HepG2 (cell line): ENCODE measurements around the gene ANO2. TPM values are rescaled to one million over a fixed set of nuclear protein-coding genes. Genes with fewer than 3 reads are reported as not detected.

Experiments
- ATAC-seq: fragments of 200-7000 bp; cut with Tn5 transposase; 3 replicates; pipeline ENCODE4 v1.9.1; 2020; ENCODE audit warnings: mild to moderate bottlenecking, moderate library complexity
- BruUV-seq: library from RNA; stranded (reverse); fragments of 400-500 nt; replicated peaks from 2 replicates; lab custom pipeline; 2021; lab: Mats Ljungman, UMichigan
- CTCF ChIA-PET: fragments of 300-600 bp; formaldehyde crosslinking; extraction: SDS; loops from one replicate; lab custom pipeline; 2021; ENCODE audit warnings: low total read pairs, inconsistent platforms, low intra/inter-chr PET ratio; lab: Yijun Ruan, JAX
- POLR2A ChIA-PET: fragments of 350-600 bp; sonication (Branson Sonifier 250); formaldehyde crosslinking; loops from one replicate; lab custom pipeline; 2020; ENCODE audit warnings: antibody characterized with exemption, inconsistent platforms; lab: Yijun Ruan, JAX
- DNase-seq: peaks from one replicate; pipeline ENCODE4 v3.0.0-alpha.2; 2015; ENCODE audit warnings: low spot score
- FAIRE-seq: peaks from 3 replicates; lab custom pipeline; 2011; peaks lifted over from hg19 to GRCh38; lab: Jason Lieb, UNC
- H2AFZ ChIP-seq: one replicate; pipeline ENCODE4 v1.6.1; 2011; ENCODE audit warnings: low read length, inconsistent platforms
- H3K27ac ChIP-seq: fragments of 300-600 bp; 3 replicates; pipeline ENCODE4 v1.8.0; 2011; ENCODE audit warnings: mixed run types, mild to moderate bottlenecking, mixed read lengths, low read length, inconsistent platforms; ENCODE audit not compliant: insufficient read depth; ENCODE audit errors: extremely low read length
- H3K27me3 ChIP-seq, 2 experiments: fragments of 200-600 bp in 1 of 2; 2 replicates in 1 of 2; 3 replicates in 1 of 2; pipeline versions ENCODE4 v1.6.0 to v1.8.0; 2011; ENCODE audit warnings: low read length in 2 of 2, mild to moderate bottlenecking in 2 of 2, moderate library complexity in 2 of 2, inconsistent platforms in 1 of 2; ENCODE audit not compliant: insufficient read depth in 2 of 2, control insufficient read depth in 1 of 2
- H3K36me3 ChIP-seq, 2 experiments: fragments of 200-600 bp in 1 of 2; replicated peaks in 1 of 2; 2 replicates in 1 of 2; 3 replicates in 1 of 2; pipeline versions ENCODE4 v1.5.1 to v1.8.0; 2011; ENCODE audit warnings: low read length in 2 of 2, inconsistent platforms in 1 of 2; ENCODE audit not compliant: insufficient read depth in 2 of 2, control insufficient read depth in 1 of 2
- H3K4me1 ChIP-seq: 2 replicates; pipeline ENCODE4 v1.5.1; 2012; ENCODE audit warnings: low read length, inconsistent platforms; ENCODE audit not compliant: insufficient read depth
- H3K4me2 ChIP-seq: 2 replicates; pipeline ENCODE4 v1.6.0; 2011; ENCODE audit warnings: low read depth, low read length, inconsistent platforms
- H3K4me3 ChIP-seq, 3 experiments: fragments of 200-600 bp in 1 of 3; sonication (generic), shearing (Covaris generic) in 1 of 3; replicated peaks in 1 of 3; 2 replicates each; pipeline ENCODE4 v1.5.1; 2011 to 2016; ENCODE audit warnings: low read length in 3 of 3, inconsistent platforms in 2 of 3, low read depth in 2 of 3, mild to moderate bottlenecking in 2 of 3, control low read depth in 1 of 3, mixed read lengths in 1 of 3; ENCODE audit not compliant: insufficient read depth in 1 of 3
- H3K79me2 ChIP-seq: one replicate; pipeline ENCODE4 v1.6.1; 2011; ENCODE audit warnings: low read length, inconsistent platforms; ENCODE audit not compliant: insufficient read depth
- H3K9ac ChIP-seq: 2 replicates; pipeline ENCODE4 v1.6.0; 2011; ENCODE audit warnings: mild to moderate bottlenecking, low read depth, low read length, inconsistent platforms; ENCODE audit not compliant: insufficient read depth
- H3K9me3 ChIP-seq: 2 replicates; pipeline ENCODE4 v1.5.1; 2012; ENCODE audit warnings: mild to moderate bottlenecking, low read length
- H4K20me1 ChIP-seq: 2 replicates; pipeline ENCODE4 v1.6.0; 2011; ENCODE audit warnings: inconsistent platforms, mild to moderate bottlenecking, low read length, moderate library complexity; ENCODE audit not compliant: insufficient read depth
- ARID2 ChIP-seq: sonication (generic); formaldehyde crosslinking; IDR thresholded peaks from 2 replicates; pipeline ENCODE4 v1.8.1; 2022; ENCODE audit warnings: mild to moderate bottlenecking, missing genetic modification reagents, borderline replicate concordance
- BCL6 ChIP-seq: IDR thresholded peaks from 2 replicates; pipeline ENCODE4 v1.6.1; 2016; ENCODE audit warnings: missing genetic modification reagents, missing compliant biosample characterization
- EEA1 ChIP-seq: sonication (generic); formaldehyde crosslinking; IDR thresholded peaks from 2 replicates; pipeline ENCODE4 v1.5.1; 2020; ENCODE audit warnings: mild to moderate bottlenecking, missing genetic modification reagents, borderline replicate concordance
- MIER2 ChIP-seq: IDR thresholded peaks from 2 replicates; pipeline ENCODE4 v1.6.1; 2016; ENCODE audit warnings: missing biosample characterization, missing genetic modification reagents
- NFYC ChIP-seq: IDR thresholded peaks from 2 replicates; pipeline ENCODE4 v1.6.1; 2016; ENCODE audit warnings: missing genetic modification reagents, missing compliant biosample characterization
- SRSF4 ChIP-seq: fragments of 200-400 bp; formaldehyde crosslinking; IDR thresholded peaks from one replicate; pipeline ENCODE4 v1.6.1; 2018; ENCODE audit warnings: mild to moderate bottlenecking, low read depth, low read length, moderate library complexity; ENCODE audit not compliant: poor library complexity, severe bottlenecking
- ZNF253 ChIP-seq: sonication (generic); formaldehyde crosslinking; IDR thresholded peaks from 2 replicates; pipeline ENCODE4 v1.8.0; 2022; ENCODE audit warnings: mild to moderate bottlenecking, missing genetic modification reagents, borderline replicate concordance
- ZNF3 ChIP-seq: IDR thresholded peaks from 2 replicates; pipeline ENCODE4 v1.7.0; 2017; ENCODE audit warnings: inconsistent platforms
- ZNF629 ChIP-seq: sonication (generic); formaldehyde crosslinking; conservative IDR thresholded peaks from 2 replicates; pipeline ENCODE4 v1.5.0; 2020; ENCODE audit warnings: missing genetic modification reagents
- ZNF777 ChIP-seq: sonication (generic); formaldehyde crosslinking; IDR thresholded peaks from 2 replicates; pipeline ENCODE4 v1.4.0; 2020; ENCODE audit warnings: missing genetic modification reagents
- ZNF782 ChIP-seq: sonication (generic); formaldehyde crosslinking; IDR thresholded peaks from 2 replicates; pipeline ENCODE4 v1.4.0; 2020; ENCODE audit warnings: missing genetic modification reagents, mild to moderate bottlenecking, borderline replicate concordance
- ZNF839 ChIP-seq: sonication (generic); formaldehyde crosslinking; IDR thresholded peaks from 2 replicates; pipeline ENCODE4 v1.4.0; 2020; ENCODE audit warnings: missing genetic modification reagents, mild to moderate bottlenecking, borderline replicate concordance
- ZNF850 ChIP-seq: sonication (generic); formaldehyde crosslinking; conservative IDR thresholded peaks from 2 replicates; pipeline ENCODE4 v1.9.0; 2021; ENCODE audit warnings: mild to moderate bottlenecking, missing genetic modification reagents
- WGBS: methylation state at CpG from one replicate; pipeline ENCODE4 v1.1.6; 2017; ENCODE audit warnings: low lambda C conversion rate; 5-methylcytosine and 5-hydroxymethylcytosine counted together
- in situ Hi-C: cut with HindIII; loops from 2 replicates; pipeline ENCODE4 v1.10.0; 2017; ENCODE audit warnings: low pct_unique_long_range_greater_than_20kb; ENCODE audit not compliant: extremely low pct_ligation_motif_present
- intact Hi-C: fragments of 100-400 bp; cut with micrococcal nuclease; formaldehyde crosslinking; loops from one replicate; pipeline ENCODE4 v1.10.0; 2022; ENCODE audit not compliant: unreplicated experiment
- polyA plus RNA-seq, 8 experiments: library from polyadenylated mRNA; depleted of rRNA in 3 of 8; stranded (reverse) in 7 of 8; unstranded in 1 of 8; fragments of >200 nt; fragmentation: Illumina TruSeq in 4 of 8; extraction: Trizol in 4 of 8; gene quantifications; 2 replicates each; pipeline versions ENCODE4 v1.2.1 to v1.2.3, GENCODE V29; 2011 to 2016; ENCODE audit warnings: low read depth in 4 of 8, missing spikeins in 1 of 8, mixed read lengths in 1 of 8; ENCODE audit not compliant: insufficient read depth in 1 of 8
- total RNA-seq, 5 experiments: library from RNA; depleted of rRNA; stranded (reverse); fragments of >200 nt; fragmentation: Illumina TruSeq; extraction: Trizol; gene quantifications; 2 replicates each; pipeline ENCODE4 v1.2.3, GENCODE V29; 2016; ENCODE audit warnings: low read depth in 1 of 5

The ANO2 gene
- total and polyA plus RNA-seq, 2 of the 13 experiments (the other 11 are each of a cell fraction or from before 2014, with no cell fraction given), result 0.18 TPM; not detected in 1

DNA sequence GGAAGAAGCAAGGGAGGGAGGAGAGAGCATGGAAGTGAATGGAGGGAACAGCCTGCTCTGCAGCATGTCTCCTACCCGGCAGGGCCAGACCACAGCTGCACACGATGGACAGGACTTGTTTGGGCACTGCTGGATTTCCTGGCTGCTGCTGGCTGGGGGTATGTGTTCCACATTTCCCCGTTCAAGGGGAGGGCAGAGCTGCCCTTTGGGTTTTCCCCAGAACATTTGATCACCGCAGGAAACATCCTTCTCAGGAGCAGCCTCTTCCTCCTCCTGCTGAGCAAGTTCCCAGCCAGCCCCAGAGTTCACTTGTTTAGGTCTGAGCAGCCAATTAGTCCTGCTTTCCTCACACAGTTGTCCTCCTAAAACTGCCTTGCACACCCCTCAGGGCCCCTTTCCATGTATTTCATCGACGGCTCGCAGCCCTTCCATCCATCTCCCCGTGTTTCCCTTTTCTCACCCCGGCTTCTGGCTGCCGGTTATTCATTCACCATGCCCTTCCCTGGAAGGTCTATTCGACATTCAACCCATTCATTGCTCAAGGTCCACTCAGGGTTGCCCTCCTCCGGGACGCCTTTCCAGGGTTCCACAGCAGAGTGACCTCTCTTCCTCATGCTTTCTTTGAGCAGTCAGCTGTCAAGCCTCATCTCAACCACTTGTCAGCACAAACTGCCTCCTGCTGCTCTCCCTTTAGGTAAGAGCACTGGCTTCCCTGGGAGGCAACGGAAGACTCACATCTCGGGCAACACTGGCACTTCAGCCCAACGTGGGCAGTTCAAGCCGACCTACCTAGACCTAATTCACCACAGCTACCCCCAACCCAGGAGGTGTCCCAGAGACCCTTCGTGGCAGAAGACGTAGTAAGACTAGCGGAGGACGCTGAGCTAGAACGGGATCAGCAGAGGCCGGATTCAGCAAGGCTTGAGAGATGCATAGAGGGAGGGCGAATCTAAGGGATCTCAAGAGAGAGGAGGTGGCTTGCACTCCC, 20.1 kb upstream of the ANO2 start:
- H3K27ac ChIP-seq, result no peak overlapping the region
- CTCF ChIA-PET, result interaction anchor here (0.8 to 1.6 kb wide), 2 partner anchors 23 to 75 kb away, joined by 4 to 8 read pairs; no protein-coding TSS in a partner anchor
- 35% methylated on average over 24 of the region's 24 CpGs for WGBS
- H3K4me2 ChIP-seq, result 0 out of 2 replicates have a peak overlapping the region, but pooled peaks have one; percentile 16
- no peak for DNase-seq
- peaks cover 15% of the 10 kb centered on the region for H3K4me1 ChIP-seq
- ATAC-seq, result peak; percentile 77
- POLR2A ChIA-PET, result no interaction called here
- in situ Hi-C loops (no loop called here), intact Hi-C loops (no loop called here)
- no peaks in the 10 kb centered on the region for H3K79me2 ChIP-seq
- no peak overlapping the region for H3K9ac ChIP-seq
- H3K36me3 ChIP-seq, result no peaks in the 10 kb centered on the region
- 0 out of 2 replicates have a peak, but pooled peaks have one; percentile 28 for TF ChIP-seq EEA1 (CRISPR knock-in tag)
- TF ChIP-seq ZNF3 (CRISPR knock-in tag), result 0 out of 2 replicates have a peak, but pooled peaks have one; percentile 29
- no peak for TF ChIP-seq ZNF782
- TF ChIP-seq ZNF629 (CRISPR knock-in tag), result peak; percentile 54; the same call in 1 of the 2 replicates
- TF ChIP-seq BCL6, result peak; percentile 76
- no peak for TF ChIP-seq NFYC (CRISPR knock-in tag)
- TF ChIP-seq ZNF777 (CRISPR knock-in tag), result 0 out of 2 replicates have a peak, but pooled peaks have one; percentile 25
- H3K27me3 ChIP-seq, result peaks cover 1 to 9% of the 10 kb centered on the region in 2 experiments; a peak in 2 of 5 replicates
- no peak overlapping the region for H2AFZ ChIP-seq
- H3K9me3 ChIP-seq, result no peaks in the 10 kb centered on the region
- no peak overlapping the region for H3K4me3 ChIP-seq
- no TSS peak for BruUV-seq
- no peak for FAIRE-seq
- no peaks in the 10 kb centered on the region for H4K20me1 ChIP-seq

DNA sequence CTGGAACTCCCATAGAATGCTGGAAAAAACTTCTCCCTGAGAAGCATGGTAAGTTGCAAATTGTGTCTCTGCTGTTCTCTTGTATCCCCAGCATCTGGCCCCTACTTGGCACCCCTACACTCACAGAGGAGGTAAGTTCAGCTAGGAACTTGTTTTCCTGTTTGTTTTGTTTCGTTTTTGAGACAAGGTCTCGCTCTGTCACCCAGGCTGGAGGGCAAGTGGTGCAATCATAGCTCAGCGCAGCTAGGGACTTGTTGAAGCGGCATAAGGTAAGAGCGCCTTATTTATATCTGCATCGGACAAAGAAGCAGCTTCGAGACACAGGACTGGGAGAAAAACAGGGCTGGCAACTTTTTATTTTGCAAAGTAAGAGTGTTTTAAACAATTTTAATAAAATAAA, 18.5 kb upstream of the ANO2 start:
- ATAC-seq, result no peak
- H3K9ac ChIP-seq, result no peak overlapping the region
- H3K4me1 ChIP-seq, result peaks cover 15% of the 10 kb centered on the region
- POLR2A ChIA-PET, result no interaction called here
- no peaks in the 10 kb centered on the region for H3K9me3 ChIP-seq
- no peaks in the 10 kb centered on the region for H3K36me3 ChIP-seq
- no peak overlapping the region for H3K4me3 ChIP-seq
- H3K79me2 ChIP-seq, result no peaks in the 10 kb centered on the region
- no peak overlapping the region for H3K27ac ChIP-seq
- WGBS, result 14% methylated on average over 7 of the region's 7 CpGs
- CTCF ChIA-PET, result no interaction called here
- peak overlapping the region; percentile 12; the same call in 1 of the 2 replicates for H3K4me2 ChIP-seq
- DNase-seq, result no peak
- no peak for FAIRE-seq
- H3K27me3 ChIP-seq, result peaks cover 1 to 9% of the 10 kb centered on the region in 2 experiments; a peak in 2 of 5 replicates
- H2AFZ ChIP-seq, result peak overlapping the region; percentile 69
- no peak for TF ChIP-seq ZNF253 (CRISPR knock-in tag)
- TF ChIP-seq ZNF839 (CRISPR knock-in tag), result no peak
- no peak for TF ChIP-seq ZNF850
- no peak for TF ChIP-seq SRSF4
- no peak for TF ChIP-seq ARID2 (CRISPR knock-in tag)
- no peak for TF ChIP-seq MIER2
- TF ChIP-seq NFYC (CRISPR knock-in tag), result no peak
- TF ChIP-seq, all 625 proteins: peak for 0
- in situ Hi-C loops (no loop called here), intact Hi-C loops (no loop called here)
- no TSS peak for BruUV-seq
- H4K20me1 ChIP-seq, result no peaks in the 10 kb centered on the region
